Stimulated activated CD8-positive, alpha-beta memory T cell treated with anti-CD3 and anti-CD28 coated beads, Interleukin-4, amount 100 ng/mL, for 1 hour (primary cell): ENCODE data around the gene CCHCR1.

Experiments used
- DNase-seq, 2 donors: peaks; one replicate each; pipeline ENCODE4 v3.0.0-alpha.2; 2020; ENCODE audit warnings: low read depth in 2 of 2, low spot score in 1 of 2

CCHCR1 gene

DNA sequence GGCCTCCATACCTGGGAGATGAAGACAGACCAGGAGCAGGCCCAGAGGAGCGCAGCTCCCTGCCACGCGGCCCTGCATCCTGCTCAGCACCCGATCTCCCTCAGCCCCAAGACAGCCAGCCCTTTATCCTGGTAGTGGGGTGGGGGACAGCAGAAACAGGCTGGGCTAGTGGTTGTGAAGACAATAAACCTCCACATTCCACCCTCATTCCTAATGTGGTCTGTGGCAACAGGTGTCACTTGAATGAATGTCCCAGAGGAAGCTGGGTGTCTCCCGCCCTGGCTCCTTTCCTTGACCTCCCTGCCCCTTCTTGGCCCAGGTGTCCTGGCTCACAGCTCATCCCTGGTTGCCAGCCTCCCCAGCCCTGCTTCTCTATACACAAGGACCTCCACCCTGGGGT is 45.1 kb downstream of the CCHCR1 start, which contains the start of gene C6orf15:
TSS of gene C6orf15 (minus strand) at position 98 of the 400 bp plus-strand sequence. CDS start at position 78, 20 bp downstream.
- no peak for DNase-seq

- no peak for DNase-seq
Observed at GRCh38 chr6:31111712-31112111, 45.9 kb downstream of the CCHCR1 start.

DNA sequence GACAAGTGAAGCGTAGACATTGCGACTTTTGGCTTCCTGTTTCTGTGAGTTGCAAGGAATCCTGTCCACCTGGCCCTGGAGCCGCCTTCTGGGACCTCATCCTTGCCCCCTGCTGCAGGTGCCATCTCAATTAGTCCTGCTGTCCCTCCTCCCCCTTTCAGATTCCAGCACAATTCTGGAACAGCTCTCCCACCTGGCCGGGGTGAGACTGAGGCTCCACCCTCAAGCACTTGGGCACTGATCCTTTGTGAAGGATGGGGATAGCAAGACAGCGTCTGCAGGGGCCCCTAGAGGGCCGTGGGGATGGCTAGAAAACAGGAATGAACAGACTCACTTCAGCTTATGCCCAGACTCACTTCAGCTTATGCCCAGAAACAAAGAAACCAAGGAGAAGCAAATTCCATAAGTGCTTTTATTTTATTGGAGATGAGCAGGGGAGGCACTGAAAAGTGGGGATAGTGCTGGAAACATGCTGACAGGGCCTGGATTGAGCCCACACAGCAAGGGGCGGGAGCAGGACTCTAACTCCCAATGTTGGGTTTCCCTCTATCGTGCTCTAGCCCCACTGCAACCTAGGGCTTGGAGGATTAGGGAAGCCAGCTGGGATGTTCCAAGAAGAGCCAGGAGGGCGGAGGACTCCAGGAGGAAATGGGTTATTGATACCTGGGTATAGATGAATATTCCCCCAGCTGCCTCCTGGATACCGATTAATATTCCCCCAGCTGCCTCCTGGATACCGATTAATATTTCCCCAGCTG is 46.6 kb downstream of the CCHCR1 start:
- no peak for DNase-seq

DNA sequence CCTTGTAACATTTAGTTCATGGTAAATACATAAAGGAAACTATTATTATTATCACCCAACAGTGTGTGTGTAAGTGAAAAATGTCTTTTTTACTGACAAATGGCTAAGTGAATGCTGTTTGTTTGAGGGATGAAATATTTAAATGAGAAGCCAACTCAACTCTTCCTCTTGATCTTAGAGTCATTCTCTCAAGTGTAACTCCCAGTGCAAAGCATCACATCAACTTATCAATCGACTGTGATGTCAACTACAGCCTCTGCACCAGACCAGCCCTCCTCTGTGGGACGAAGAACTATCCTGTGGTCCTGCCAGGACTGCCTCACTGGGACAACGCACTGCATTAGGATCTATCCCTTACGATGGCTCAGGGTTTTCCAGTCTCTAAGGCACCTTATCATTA is 50.5 kb downstream of the CCHCR1 start:
- no peak for DNase-seq

GRCh38 chr6:31103136-31103535 is 54.5 kb downstream of the CCHCR1 start:
- DNase-seq: no peak

DNA sequence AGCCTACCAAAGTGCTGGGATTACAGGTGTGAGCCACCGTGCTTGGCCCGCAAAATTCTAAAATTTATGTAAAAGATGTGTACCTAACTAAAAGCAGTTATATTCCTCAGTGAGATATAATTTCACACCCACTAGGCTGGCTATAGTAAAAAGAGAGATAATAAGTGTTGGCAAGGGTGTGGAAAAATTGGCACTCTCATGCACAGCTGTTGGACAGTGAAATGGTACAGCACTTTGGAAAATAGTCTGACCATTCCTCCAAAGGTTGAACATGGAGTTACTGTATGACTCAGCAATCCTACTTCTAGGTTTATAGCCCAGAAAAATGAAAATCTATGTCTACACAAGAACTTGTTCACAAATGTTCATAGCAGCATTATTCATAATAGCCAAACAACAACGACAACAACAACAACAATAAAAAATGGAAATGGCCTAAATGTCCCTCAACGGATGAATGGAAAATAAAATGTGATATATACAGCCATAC is 59.1 kb downstream of the CCHCR1 start:
- no peak for DNase-seq

DNA sequence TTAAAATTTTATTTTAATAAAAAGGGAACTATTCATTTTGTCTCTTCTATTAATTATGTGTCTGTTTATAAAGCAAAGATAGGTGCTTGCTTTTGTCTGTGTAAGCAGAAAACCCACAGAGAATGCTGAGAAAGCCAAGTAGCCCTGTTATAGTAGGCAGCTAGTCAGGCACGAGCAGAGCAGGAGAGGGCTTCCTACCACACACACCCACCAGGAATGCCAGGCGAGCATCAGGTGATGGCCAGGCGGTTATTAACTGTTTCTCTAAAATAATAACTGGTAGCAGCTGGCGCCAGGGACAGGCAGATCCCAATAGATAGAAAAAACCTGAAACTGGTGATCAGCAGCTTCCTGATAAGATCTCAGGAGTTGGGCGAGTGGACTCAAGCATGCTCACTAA is 60.9 kb downstream of the CCHCR1 start:
- DNase-seq: no peak

GRCh38 chr6:31096215-31096614 is 61.4 kb downstream of the CCHCR1 start:
- no peak for DNase-seq

- peak in 1 of 2 donors; percentile 12 for DNase-seq
Observed at GRCh38 chr6:31094389-31094881, 63.2 kb downstream of the CCHCR1 start.

DNA sequence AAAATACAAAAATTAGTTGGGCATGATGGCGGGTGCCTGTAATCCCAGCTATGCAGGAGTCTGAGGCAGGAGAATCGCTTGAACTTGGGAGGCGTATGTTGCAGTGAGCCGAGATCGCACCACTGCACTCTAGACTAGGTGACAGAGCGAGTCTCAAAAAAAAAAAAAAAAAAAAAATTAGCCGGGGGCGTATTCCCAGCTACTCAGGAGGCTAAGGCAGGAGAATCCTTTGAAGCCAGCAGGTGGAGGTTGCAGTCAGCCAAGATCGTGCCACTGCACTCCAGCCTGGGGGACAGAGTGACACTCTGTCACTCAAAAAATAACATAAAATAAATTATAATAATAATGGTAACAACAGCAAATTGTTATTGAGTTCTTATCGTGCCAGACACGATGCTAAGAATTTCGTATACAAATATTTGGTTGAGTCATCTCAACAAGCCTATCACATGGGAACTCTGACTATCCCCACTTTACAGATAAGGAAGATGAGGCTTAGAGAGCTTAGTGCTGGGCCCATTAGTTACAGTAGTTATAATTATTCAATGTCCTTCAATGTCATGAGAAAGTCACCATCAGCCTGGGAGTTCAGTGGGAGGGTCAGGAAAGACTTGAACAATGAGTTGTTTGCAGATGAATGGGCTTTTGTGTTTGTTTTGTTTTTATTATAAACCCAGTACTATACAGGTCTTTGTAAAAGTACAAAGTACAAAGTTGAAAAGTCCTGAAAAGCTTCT is 64.7 kb downstream of the CCHCR1 start:
- no peak for DNase-seq
